Thyroid gland (tissue), 4 donors: ENCODE data around the gene NHLH2.

Experiments
- CTCF ChIP-seq, 6 experiments: fragments of 200-600 bp in 3 of 6; fragments of 450-650 bp in 3 of 6; sonication (generic) in 3 of 6; IDR thresholded peaks; one replicate each; pipeline ENCODE4 v1.5.1; 2016 to 2019; ENCODE audit warnings: antibody characterized with exemption in 6 of 6, mild to moderate bottlenecking in 2 of 6, inconsistent platforms in 1 of 6, moderate library complexity in 1 of 6
- POLR2A ChIP-seq, 2 donors: fragments of 450-650 bp; IDR thresholded peaks; one replicate each; pipeline ENCODE4 v1.6.1; 2017; ENCODE audit warnings: antibody characterized with exemption in 2 of 2, mild to moderate bottlenecking in 2 of 2, moderate library complexity in 1 of 2

DNA sequence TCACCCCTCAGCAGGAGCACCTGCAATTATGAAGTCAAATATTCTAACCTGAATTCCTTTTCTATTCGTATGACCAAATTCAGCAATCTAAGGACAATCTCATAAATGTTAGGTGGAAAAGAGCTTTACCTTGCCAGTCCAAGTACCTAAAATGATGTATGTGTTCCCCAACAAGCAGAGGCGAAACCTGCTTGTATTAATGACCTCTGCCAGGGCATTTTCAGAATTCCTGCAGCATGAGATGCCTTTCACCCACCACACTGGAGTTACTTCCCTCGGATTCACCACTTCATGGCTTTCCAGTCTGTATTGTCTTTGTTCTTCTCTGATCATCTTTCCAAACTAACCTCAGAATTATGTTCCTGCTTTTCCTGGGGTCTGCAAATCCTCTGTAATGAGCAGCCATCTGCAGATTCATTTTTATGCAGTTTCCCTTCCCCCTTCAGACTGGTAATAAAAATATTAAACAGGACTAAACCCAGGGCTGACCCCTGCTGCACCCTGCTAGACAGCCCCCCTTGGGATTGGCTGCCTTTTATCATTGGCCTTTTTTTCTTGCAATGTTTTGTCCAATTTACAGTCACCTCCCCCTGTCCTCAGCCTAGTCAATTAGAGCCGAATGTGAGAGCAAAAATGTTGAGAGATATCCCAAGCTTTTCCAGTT is 45.8 kb downstream of the NHLH2 start:
- no peak for TF ChIP-seq CTCF (IDR thresholded peaks at IDR 0.05)
- TF ChIP-seq POLR2A (IDR thresholded peaks at IDR 0.05) = no peak
